GM21576 (cell line): Measurements from ENCODE around the gene FAM20C.
"Not testable (repeated sequence)": the region's sequence is repeated elsewhere in the genome, so short reads cannot be mapped to it uniquely, and the experiment has no call there.

Experiments
- ATAC-seq: cut with Tn5 transposase; IDR thresholded peaks from one replicate; pipeline ENCODE4 v1.9.1; 2021; ENCODE audit warnings: mild to moderate bottlenecking, moderate library complexity; ENCODE audit not compliant: unreplicated experiment

FAM20C gene

GRCh38 chr7:190196-190595, 2.2 kb upstream of the FAM20C start:
- ATAC-seq: no peak

GRCh38 chr7:191105-191980, 1.0 kb upstream of the FAM20C start:
- no peak for ATAC-seq

- ATAC-seq: no peak
Measured at GRCh38 chr7:192701-193480, 520 bp downstream of the FAM20C start.

GRCh38 chr7:193481-194251, 1.3 kb downstream of the FAM20C start:
- no peak for ATAC-seq

GRCh38 chr7:194252-195009, 2.1 kb downstream of the FAM20C start:
- ATAC-seq: no peak

- no peak for ATAC-seq
Measured at GRCh38 chr7:195010-195829, 2.8 kb downstream of the FAM20C start.

- no peak for ATAC-seq
Measured at GRCh38 chr7:195830-196128, 3.4 kb downstream of the FAM20C start.

GRCh38 chr7:196283-196682, 3.9 kb downstream of the FAM20C start:
- no peak for ATAC-seq

- no peak for ATAC-seq
Measured at GRCh38 chr7:196778-197321, 4.5 kb downstream of the FAM20C start.

GRCh38 chr7:197413-198335, 5.3 kb downstream of the FAM20C start:
- no peak for ATAC-seq

- ATAC-seq: no peak
Measured at GRCh38 chr7:199483-200249, 7.3 kb downstream of the FAM20C start.

GRCh38 chr7:200290-200689, 7.9 kb downstream of the FAM20C start:
- ATAC-seq: no peak

GRCh38 chr7:200704-201103, 8.3 kb downstream of the FAM20C start:
- ATAC-seq: no peak

GRCh38 chr7:204326-204725, 12.0 kb downstream of the FAM20C start:
- no peak for ATAC-seq

GRCh38 chr7:205115-206010, 13.0 kb downstream of the FAM20C start:
- no peak for ATAC-seq

GRCh38 chr7:206351-206750, 14.0 kb downstream of the FAM20C start:
- ATAC-seq: not testable (repeated sequence)
